Activated CD8-positive, alpha-beta memory T cell treated with anti-CD3 and anti-CD28 coated beads for 1 hour (primary cell): ENCODE measurements around the gene MORN2.

Experiments used
- DNase-seq, 2 donors: peaks; one replicate each; pipeline ENCODE4 v3.0.0-alpha.2; 2020; ENCODE audit warnings: low read depth in 1 of 2; ENCODE audit errors: extremely low read depth in 1 of 2

MORN2 gene

GRCh38 chr2:38889045-38889444 lies 13.3 kb downstream of the MORN2 start:
- DNase-seq: no peak

- no peak for DNase-seq
These were observed 13.8 kb downstream of the MORN2 start, which contains the start of gene ARHGEF33 for GRCh38 chr2:38889575-38889974. TSS of gene ARHGEF33 (plus strand) at chr2:38889875. CDS start at chr2:38919448, 29,573 bp downstream.

- DNase-seq: no peak
These were observed 17.0 kb downstream of the MORN2 start for GRCh38 chr2:38892819-38893218.

GRCh38 chr2:38898256-38898655 lies 22.5 kb downstream of the MORN2 start:
- DNase-seq: no peak

- no peak for DNase-seq
These were observed 24.9 kb downstream of the MORN2 start for GRCh38 chr2:38900726-38901125.

- DNase-seq: no peak
These were observed 29.5 kb downstream of the MORN2 start for GRCh38 chr2:38905251-38905650.

- DNase-seq: no peak
These were observed 31.5 kb downstream of the MORN2 start for GRCh38 chr2:38907242-38907641.

- no peak for DNase-seq
These were observed 32.2 kb downstream of the MORN2 start for GRCh38 chr2:38907743-38908562.

- DNase-seq: no peak
These were observed 34.1 kb downstream of the MORN2 start for GRCh38 chr2:38909872-38910271.

- DNase-seq: no peak
These were observed 35.4 kb downstream of the MORN2 start for GRCh38 chr2:38911191-38911590.

GRCh38 chr2:38912619-38913018 lies 36.8 kb downstream of the MORN2 start:
- no peak for DNase-seq

GRCh38 chr2:38922389-38922788 lies 46.6 kb downstream of the MORN2 start:
- no peak for DNase-seq

- no peak for DNase-seq
These were observed 47.1 kb downstream of the MORN2 start for GRCh38 chr2:38922902-38923301.

GRCh38 chr2:38925982-38926381 lies 50.2 kb downstream of the MORN2 start:
- no peak for DNase-seq

GRCh38 chr2:38930600-38930999 lies 54.8 kb downstream of the MORN2 start:
- DNase-seq: no peak
